ENCODE results near the gene MSRB3. TPM values are rescaled to one million over a fixed set of nuclear protein-coding genes. Genes with fewer than 3 reads are reported as not detected.

Gene MSRB3
- total RNA-seq, 1 experiment from 2014 or later: 1.4 TPM

- no TSS peak for BruUV-seq (replicated peaks)
- no peaks in the 10 kb centered on the region for H3K9me3 Mint-ChIP-seq (ENCODE audit: low read depth, unreplicated experiment)
- CTCF ChIA-PET: interaction anchor here (0.6 to 1.6 kb wide), 6 partner anchors 8 to 359 kb away, joined by 3 to 5 read pairs (median 3); no protein-coding TSS in a partner anchor
- no peak for TF ChIP-seq CTCF (IDR thresholded peaks at IDR 0.05; ENCODE audit: unreplicated experiment)
- peaks cover 15% of the 10 kb centered on the region for H3K4me1 Mint-ChIP-seq (ENCODE audit: low read depth, unreplicated experiment)
- peak overlapping the region; percentile 27 for H3K27ac Mint-ChIP-seq (ENCODE audit: unreplicated experiment)
- DNase-seq: peak; percentile 15
- H3K36me3 Mint-ChIP-seq (ENCODE audit: insufficient read depth, unreplicated experiment): no peaks in the 10 kb centered on the region
- H3K4me3 Mint-ChIP-seq (ENCODE audit: low read depth, unreplicated experiment): no peak overlapping the region
- H3K27me3 Mint-ChIP-seq (ENCODE audit: unreplicated experiment): no peaks in the 10 kb centered on the region
- intact Hi-C loops (cut with micrococcal nuclease; ENCODE audit: unreplicated experiment): loop anchor here (5.0 kb wide), 1 partner anchor 202 kb away; no protein-coding TSS in a partner anchor
Measured at GRCh38 chr12:65335021-65335714, 56.7 kb downstream of the MSRB3 start.

- no peaks in the 10 kb centered on the region for H3K9me3 Mint-ChIP-seq (ENCODE audit: low read depth, unreplicated experiment)
- no TSS peak for BruUV-seq (replicated peaks)
- no peak for TF ChIP-seq CTCF (IDR thresholded peaks at IDR 0.05; ENCODE audit: unreplicated experiment)
- H3K27ac Mint-ChIP-seq (ENCODE audit: unreplicated experiment): no peak overlapping the region
- no peaks in the 10 kb centered on the region for H3K27me3 Mint-ChIP-seq (ENCODE audit: unreplicated experiment)
- intact Hi-C loops (cut with micrococcal nuclease; ENCODE audit: unreplicated experiment): loop anchor here (5.0 kb wide), 1 partner anchor 201 kb away; no protein-coding TSS in a partner anchor
- H3K4me3 Mint-ChIP-seq (ENCODE audit: low read depth, unreplicated experiment): no peak overlapping the region
- peaks cover 15% of the 10 kb centered on the region for H3K4me1 Mint-ChIP-seq (ENCODE audit: low read depth, unreplicated experiment)
- DNase-seq: no peak
- CTCF ChIA-PET: interaction anchor here (0.6 to 1.6 kb wide), 4 partner anchors 8 to 276 kb away, joined by 3 to 5 read pairs (median 4); no protein-coding TSS in a partner anchor
- H3K36me3 Mint-ChIP-seq (ENCODE audit: insufficient read depth, unreplicated experiment): no peaks in the 10 kb centered on the region
Measured at GRCh38 chr12:65335981-65336380, 57.5 kb downstream of the MSRB3 start.

- Mint-ChIP-seq H3K27me3 (ENCODE audit: unreplicated experiment) (no peaks in the 10 kb centered on the region), H3K36me3 (ENCODE audit: insufficient read depth, unreplicated experiment) (no peaks in the 10 kb centered on the region), H3K4me3 (ENCODE audit: low read depth, unreplicated experiment) (no peak overlapping the region), H3K9me3 (ENCODE audit: low read depth, unreplicated experiment) (no peaks in the 10 kb centered on the region), H3K27ac (ENCODE audit: unreplicated experiment) (no peak overlapping the region), H3K4me1 (ENCODE audit: low read depth, unreplicated experiment) (peaks cover 15% of the 10 kb centered on the region)
- no peak for TF ChIP-seq CTCF (IDR thresholded peaks at IDR 0.05; ENCODE audit: unreplicated experiment)
- CTCF ChIA-PET: no interaction called here
- no TSS peak for BruUV-seq (replicated peaks)
- no peak for DNase-seq
- intact Hi-C loops (cut with micrococcal nuclease; ENCODE audit: unreplicated experiment): loop anchor here (5.0 kb wide), 1 partner anchor 198 kb away; no protein-coding TSS in a partner anchor
Measured at GRCh38 chr12:65339161-65339560, 60.7 kb downstream of the MSRB3 start.

DNA sequence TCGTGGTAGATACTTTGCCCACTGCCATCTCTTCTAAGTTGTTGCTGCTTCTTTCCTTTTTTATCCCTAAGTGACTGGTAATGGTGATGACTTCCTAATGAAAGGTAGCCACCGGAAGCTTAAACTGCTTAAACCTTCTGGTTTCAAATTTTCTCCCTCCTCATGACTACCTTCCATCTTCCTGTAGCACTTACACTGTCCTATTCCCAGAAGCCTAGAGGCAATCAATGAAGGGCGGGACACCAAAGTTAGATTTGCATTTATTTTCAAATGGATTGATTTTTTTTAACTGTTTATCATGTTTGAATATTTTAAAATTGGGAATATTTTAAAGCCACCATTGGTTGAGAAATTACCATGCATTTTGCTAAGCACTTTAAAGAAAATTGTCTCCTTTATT lies 64.7 kb downstream of the MSRB3 start:
- H3K27ac Mint-ChIP-seq (ENCODE audit: unreplicated experiment): no peak overlapping the region
- no peak for DNase-seq
- no TSS peak for BruUV-seq (replicated peaks)
- CTCF ChIA-PET: interaction anchor here (1.1 kb wide), 1 partner anchor 8 kb away, joined by 5 read pairs; no protein-coding TSS in a partner anchor
- no peak overlapping the region for H3K4me3 Mint-ChIP-seq (ENCODE audit: low read depth, unreplicated experiment)
- H3K4me1 Mint-ChIP-seq (ENCODE audit: low read depth, unreplicated experiment): no peaks in the 10 kb centered on the region
- H3K9me3 Mint-ChIP-seq (ENCODE audit: low read depth, unreplicated experiment): peaks cover 2% of the 10 kb centered on the region
- H3K36me3 Mint-ChIP-seq (ENCODE audit: insufficient read depth, unreplicated experiment): no peaks in the 10 kb centered on the region
- H3K27me3 Mint-ChIP-seq (ENCODE audit: unreplicated experiment): no peaks in the 10 kb centered on the region
- intact Hi-C loops (cut with micrococcal nuclease; ENCODE audit: unreplicated experiment): no loop called here
- no peak for TF ChIP-seq CTCF (IDR thresholded peaks at IDR 0.05; ENCODE audit: unreplicated experiment)
